Mucosa of stomach (tissue), 1 donor: ENCODE results near the gene MMP21.

Experiments
- H3K27me3 ChIP-seq: one replicate; pipeline ENCODE4 v1.7.0; 2013; ENCODE audit warnings: mild to moderate bottlenecking, low read length; ENCODE audit not compliant: control insufficient read depth, insufficient read depth
- H3K36me3 ChIP-seq: one replicate; pipeline ENCODE4 v1.7.0; 2013; ENCODE audit warnings: low read length; ENCODE audit not compliant: control insufficient read depth, insufficient read depth
- H3K4me1 ChIP-seq: one replicate; pipeline ENCODE4 v1.7.0; 2013; ENCODE audit warnings: mild to moderate bottlenecking, low read length; ENCODE audit not compliant: control insufficient read depth, insufficient read depth
- H3K4me3 ChIP-seq: one replicate; pipeline ENCODE4 v1.7.0; 2013; ENCODE audit warnings: low read length
- H3K9ac ChIP-seq: one replicate; pipeline ENCODE4 v1.7.0; 2013; ENCODE audit warnings: mild to moderate bottlenecking, low read length, moderate library complexity
- H3K9me3 ChIP-seq: one replicate; pipeline ENCODE4 v1.7.0; 2013; ENCODE audit warnings: mild to moderate bottlenecking, low read length, moderate library complexity; ENCODE audit not compliant: control insufficient read depth
- donor health status: Pancreatic carcinoma.

Gene MMP21

DNA sequence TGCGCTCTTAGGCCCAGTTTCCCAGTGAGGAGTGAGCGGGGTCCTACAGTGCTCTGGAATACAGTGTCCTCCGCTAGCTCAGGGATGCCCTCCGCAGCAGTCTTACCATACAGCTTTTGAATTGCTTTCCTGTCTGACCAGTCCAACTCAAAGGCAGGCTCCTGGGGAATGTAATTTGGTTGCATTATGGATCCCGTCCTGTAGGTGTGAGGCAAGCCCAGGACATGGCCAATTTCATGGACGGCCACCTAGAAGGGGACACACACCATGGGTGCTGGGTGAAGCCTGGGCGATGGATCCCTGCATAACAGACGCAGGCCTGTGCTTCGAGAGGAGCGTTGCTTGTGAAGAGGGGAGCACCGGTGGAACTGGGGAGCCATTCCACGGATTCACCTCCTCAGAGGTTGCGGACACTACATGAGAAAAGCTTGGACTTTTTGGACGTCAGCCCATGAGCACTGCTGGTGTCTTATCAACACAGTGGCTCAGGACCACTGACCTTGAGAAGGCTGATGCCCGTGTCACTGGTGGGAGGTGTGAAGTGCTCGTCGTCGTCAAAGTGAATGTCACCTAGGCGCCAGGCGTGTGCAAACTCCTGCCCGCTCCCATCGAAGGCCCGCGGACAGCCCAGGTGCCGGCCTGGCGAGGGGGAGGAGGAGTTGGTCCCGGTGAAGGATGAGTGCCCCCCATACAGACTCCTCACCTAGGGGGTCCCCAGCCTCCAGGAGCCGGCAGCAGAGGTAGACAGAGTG, 3.3 kb downstream of the MMP21 start:
- H3K4me1 ChIP-seq = no peaks in the 10 kb centered on the region
- H3K4me3 ChIP-seq = no peak overlapping the region
- H3K9me3 ChIP-seq = no peaks in the 10 kb centered on the region
- no peak overlapping the region for H3K9ac ChIP-seq
- peaks cover 9% of the 10 kb centered on the region for H3K27me3 ChIP-seq
- no peaks in the 10 kb centered on the region for H3K36me3 ChIP-seq

DNA sequence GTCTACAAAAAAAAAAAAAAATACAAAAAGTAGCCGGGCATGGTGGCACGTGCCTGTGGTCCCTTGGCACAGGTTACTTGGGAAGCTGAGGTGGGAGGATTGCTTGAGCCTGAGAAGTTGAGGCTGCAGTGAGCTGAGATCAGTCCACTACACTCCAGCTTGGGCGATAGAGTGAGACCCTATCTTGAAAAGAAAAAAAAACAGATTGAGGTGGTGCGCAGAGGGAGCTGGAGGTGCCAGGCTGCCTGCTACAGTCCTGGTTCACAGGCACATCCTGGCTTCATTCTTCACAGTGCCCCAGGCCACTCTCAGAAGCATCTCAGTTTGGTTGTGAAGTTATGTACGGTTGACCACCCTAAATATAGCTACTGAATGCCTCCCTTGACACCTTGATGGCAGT, 4.8 kb downstream of the MMP21 start:
- H3K4me1 ChIP-seq = no peaks in the 10 kb centered on the region
- H3K36me3 ChIP-seq = no peaks in the 10 kb centered on the region
- H3K27me3 ChIP-seq = peaks cover 9% of the 10 kb centered on the region
- H3K9ac ChIP-seq = no peak overlapping the region
- no peaks in the 10 kb centered on the region for H3K9me3 ChIP-seq
- no peak overlapping the region for H3K4me3 ChIP-seq

DNA sequence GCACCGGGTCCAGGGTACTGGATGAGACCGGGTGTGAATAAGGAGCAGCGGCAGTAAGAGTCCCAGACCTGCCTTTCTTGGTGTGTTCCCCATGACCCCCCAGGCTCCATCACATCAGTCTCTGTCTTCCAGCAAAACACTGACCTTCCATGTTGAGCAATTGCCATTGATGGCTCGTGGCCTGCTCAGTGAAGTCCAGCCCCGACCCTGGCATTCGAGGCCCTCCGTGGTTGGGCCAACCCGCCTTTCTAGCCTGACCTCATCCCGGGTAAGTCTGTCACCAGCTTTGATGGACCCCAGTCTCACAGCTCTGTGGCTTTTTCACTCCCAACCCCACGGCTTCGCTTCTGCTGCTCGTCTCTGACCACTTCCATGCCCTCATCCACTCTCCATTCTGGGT, 6.4 kb downstream of the MMP21 start:
- H3K36me3 ChIP-seq = no peaks in the 10 kb centered on the region
- H3K4me1 ChIP-seq = no peaks in the 10 kb centered on the region
- no peak overlapping the region for H3K9ac ChIP-seq
- H3K27me3 ChIP-seq = peaks cover 4% of the 10 kb centered on the region
- H3K4me3 ChIP-seq = no peak overlapping the region
- no peaks in the 10 kb centered on the region for H3K9me3 ChIP-seq

DNA sequence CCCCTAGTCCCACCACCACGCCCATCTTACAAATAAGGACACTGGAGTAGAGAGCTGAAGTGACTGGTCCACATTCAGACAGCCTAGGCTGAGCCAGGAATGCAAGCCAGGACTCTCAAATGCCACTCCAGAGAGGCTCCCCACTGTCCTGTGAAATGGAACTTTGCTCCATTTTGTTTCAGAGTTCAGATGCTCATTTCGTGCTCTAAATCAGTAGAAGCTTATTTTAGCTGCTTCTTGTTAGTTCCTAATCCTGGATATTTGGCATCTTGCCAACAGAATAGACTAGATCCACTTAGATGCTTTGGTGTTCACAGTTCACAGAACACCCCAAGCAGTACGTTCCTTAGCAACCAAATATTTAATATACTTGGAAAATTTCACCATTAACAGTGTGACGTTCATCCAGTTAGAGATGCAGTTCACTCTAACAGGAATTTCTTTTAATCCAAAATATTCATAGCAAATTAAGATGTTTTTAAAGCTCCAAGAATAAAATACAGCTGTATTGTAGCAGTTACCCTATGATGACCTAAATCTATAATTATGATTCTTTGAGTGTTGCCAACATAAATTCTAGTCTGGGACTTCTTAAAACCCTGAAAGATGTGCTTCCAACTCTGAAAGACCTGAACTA, 7.3 kb downstream of the MMP21 start:
- H3K27me3 ChIP-seq = peaks cover 1% of the 10 kb centered on the region
- H3K4me3 ChIP-seq = no peak overlapping the region
- H3K9me3 ChIP-seq = no peaks in the 10 kb centered on the region
- no peaks in the 10 kb centered on the region for H3K4me1 ChIP-seq
- H3K9ac ChIP-seq = no peak overlapping the region
- no peaks in the 10 kb centered on the region for H3K36me3 ChIP-seq

DNA sequence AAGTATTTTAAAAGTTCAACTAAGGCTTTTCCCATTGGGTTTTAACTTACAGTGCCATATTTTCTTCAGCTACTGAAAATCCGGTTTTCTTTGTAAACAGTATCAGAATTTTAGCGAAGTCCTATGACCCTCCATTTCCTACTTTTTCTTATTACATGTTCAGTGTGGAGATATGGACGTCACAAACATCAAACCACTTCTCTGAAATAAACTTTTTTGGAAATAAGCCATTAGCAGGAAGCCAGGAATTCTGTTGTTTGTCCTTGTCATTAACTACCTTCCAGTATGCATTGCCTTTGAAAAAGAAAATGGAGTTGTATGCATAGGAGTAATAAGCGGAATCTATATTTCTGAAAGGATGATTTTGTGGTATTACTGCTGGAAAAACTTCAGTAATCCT, 9.1 kb downstream of the MMP21 start:
- Histone ChIP-seq H3K4me1 (no peaks in the 10 kb centered on the region), H3K9me3 (no peaks in the 10 kb centered on the region), H3K27me3 (no peaks in the 10 kb centered on the region), H3K9ac (no peak overlapping the region), H3K4me3 (no peak overlapping the region), H3K36me3 (no peaks in the 10 kb centered on the region)

DNA sequence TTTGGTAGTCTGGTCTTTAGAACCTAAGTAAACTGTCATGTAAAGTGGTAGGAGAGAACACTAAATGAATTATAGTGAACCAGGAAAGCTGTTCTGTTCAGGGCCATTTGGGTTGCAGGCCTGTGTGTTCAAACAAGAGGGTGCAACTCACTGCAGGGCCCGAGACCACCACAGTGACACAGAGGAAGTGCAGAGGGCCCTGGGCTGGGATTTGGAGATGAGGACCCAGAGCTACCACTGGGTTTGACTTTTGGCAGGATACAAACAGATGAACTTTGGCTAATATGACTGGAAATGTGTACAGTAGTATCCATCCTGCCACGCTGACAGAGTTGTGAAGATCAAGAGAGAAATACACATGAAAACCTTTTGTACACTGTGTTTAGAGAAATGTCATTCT, 9.8 kb downstream of the MMP21 start:
- Histone ChIP-seq H3K9ac (no peak overlapping the region), H3K27me3 (no peaks in the 10 kb centered on the region), H3K4me1 (no peaks in the 10 kb centered on the region), H3K4me3 (no peak overlapping the region), H3K36me3 (no peaks in the 10 kb centered on the region), H3K9me3 (no peaks in the 10 kb centered on the region)

DNA sequence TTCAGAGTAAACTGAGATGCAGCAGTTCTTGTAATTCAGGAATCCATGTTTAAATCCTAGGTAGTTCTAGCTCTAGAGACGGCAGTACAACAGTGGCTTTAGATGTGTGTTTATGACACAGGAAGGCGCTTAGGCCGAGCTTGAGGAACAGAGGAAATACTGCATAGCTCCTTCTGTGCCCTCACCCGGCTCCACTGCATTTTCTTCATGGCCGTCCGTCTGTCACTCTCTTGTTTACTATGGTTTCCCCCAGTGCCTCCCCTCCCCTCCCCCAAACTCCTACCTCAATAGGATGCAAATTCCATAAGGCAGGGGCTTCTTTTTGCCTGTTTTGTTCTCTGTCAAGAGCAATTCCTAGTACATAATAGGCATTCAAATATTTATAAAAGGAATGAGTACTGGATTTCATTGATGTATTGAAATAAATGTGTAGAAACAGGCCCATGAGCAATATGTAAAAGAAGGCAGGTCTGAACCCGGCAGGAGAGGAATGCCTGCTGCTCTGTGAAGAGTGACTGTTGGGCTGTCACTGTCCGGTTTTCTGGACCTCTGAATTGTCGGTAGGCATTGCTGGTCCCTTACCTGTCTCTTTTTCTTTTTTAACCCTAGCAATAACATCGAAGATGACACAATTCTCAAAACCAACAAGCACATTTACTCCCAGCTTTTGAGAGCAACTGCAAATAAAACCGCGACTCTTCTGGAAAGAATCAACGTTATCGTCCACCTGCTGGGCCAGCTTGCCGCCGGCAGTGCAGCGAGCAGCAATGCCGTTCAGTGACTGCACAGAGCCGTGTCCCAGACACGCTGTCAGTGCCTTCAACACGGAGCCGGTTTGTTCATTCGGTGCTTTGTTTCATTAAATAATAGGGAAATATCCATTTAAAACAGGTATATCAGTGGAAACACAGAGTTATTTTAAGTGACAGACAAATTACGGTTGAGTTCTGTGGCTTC, 12.7 kb downstream of the MMP21 start:
- Histone ChIP-seq H3K36me3 (no peaks in the 10 kb centered on the region), H3K9me3 (no peaks in the 10 kb centered on the region), H3K4me1 (no peaks in the 10 kb centered on the region), H3K9ac (no peak overlapping the region), H3K27me3 (no peaks in the 10 kb centered on the region), H3K4me3 (no peak overlapping the region)

DNA sequence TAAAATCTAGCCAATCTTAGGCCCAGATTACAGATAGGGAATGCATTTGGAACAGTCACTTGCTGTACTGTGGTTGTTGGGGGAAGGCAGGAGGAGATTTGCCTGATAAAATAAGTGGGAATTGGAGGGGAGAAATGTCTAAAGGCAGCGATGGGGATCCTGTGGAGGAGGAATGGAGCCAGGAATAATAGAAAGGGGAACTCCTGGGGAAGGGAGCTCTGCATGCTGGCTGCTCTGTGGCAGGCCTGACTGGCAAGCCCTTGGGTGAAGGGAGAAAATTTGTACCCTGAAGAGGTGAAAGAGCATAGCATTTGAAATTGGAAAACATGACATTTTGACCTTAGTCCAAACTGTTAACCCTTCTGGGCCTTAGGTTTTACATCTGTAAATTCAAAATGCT, 13.7 kb downstream of the MMP21 start:
- Histone ChIP-seq H3K4me1 (no peaks in the 10 kb centered on the region), H3K36me3 (no peaks in the 10 kb centered on the region), H3K4me3 (no peak overlapping the region), H3K9me3 (no peaks in the 10 kb centered on the region), H3K9ac (no peak overlapping the region), H3K27me3 (no peaks in the 10 kb centered on the region)

DNA sequence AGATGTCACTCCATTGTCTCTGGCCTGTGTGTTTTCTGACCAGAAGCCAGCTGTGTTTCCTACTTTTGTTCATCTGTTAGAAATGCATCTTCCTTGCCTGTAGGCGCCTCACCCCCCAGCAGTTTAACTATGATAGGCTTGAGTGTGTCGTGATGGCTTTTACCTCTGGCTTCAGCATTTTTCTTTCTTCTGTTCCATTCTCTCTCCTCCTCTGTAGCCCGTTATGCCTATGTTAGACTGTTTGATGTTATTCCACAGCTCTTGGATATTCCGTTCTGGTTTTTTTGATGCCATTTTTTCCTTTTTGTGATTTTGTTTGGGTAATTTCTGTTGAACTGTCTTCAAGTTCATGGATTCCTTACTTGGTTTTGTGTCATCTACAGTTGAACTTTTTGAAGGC, 17.9 kb downstream of the MMP21 start:
- no peak overlapping the region for H3K4me3 ChIP-seq
- no peaks in the 10 kb centered on the region for H3K9me3 ChIP-seq
- H3K9ac ChIP-seq = no peak overlapping the region
- H3K36me3 ChIP-seq = no peaks in the 10 kb centered on the region
- H3K27me3 ChIP-seq = no peaks in the 10 kb centered on the region
- no peaks in the 10 kb centered on the region for H3K4me1 ChIP-seq

DNA sequence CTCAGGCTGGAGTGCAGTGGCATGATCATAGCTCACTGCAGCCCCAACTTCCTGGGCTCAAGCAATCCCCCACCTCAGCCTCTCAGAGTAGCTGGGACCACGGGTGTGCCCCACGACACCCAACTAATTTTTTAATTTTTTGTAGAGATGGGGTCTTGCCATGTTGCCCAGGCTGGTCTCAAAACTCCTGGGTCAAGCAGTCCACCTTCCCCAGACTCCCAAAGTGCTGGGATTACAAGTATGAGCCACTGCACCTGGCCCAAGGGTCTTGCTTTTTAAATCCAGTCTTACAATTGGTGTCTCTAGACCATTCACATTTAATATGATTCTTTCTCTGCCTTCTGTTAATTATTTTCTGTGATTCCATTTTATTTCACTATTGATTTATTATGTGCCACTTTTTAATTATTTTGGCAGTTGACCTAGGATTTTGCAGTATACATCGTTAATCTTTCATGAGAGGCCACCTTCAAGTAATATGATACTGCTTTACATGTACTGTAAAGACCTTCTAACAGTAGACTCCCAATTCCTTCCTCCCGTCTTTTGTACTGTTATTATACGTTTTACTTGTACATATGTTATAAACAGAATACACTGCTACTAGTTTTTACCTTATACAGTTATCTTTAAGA, 18.7 kb downstream of the MMP21 start:
- H3K36me3 ChIP-seq = no peaks in the 10 kb centered on the region
- no peak overlapping the region for H3K9ac ChIP-seq
- no peak overlapping the region for H3K4me3 ChIP-seq

DNA sequence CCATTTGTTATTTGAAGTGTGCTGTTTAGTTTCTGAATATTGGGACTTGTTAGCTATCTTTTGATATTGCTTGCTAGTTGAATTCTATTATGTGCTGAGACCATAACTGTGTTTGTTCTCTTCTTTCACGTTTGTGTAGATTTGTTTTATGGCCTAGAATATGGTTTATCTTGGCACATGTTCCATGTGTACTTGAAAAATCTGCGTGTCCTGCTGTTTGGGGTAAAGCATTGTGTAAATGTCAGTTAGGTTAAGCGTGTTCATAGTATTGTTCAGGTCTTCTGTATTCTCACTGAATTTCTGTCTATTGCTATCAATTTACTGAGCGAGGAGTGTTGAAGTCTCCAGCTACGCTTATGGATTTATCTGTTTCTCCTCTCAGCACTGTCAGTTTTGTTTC, 19.4 kb downstream of the MMP21 start:
- Histone ChIP-seq H3K27me3 (no peaks in the 10 kb centered on the region), H3K4me3 (no peak overlapping the region), H3K9me3 (no peaks in the 10 kb centered on the region), H3K9ac (no peak overlapping the region), H3K36me3 (no peaks in the 10 kb centered on the region), H3K4me1 (no peaks in the 10 kb centered on the region)

More for the DNA sequence above, 18.7 kb downstream of the MMP21 start:
- H3K9me3 ChIP-seq = no peaks in the 10 kb centered on the region
- no peaks in the 10 kb centered on the region for H3K4me1 ChIP-seq
- no peaks in the 10 kb centered on the region for H3K27me3 ChIP-seq
